Activated naive CD4-positive, alpha-beta T cell (primary cell): ENCODE data around the gene PMEPA1.

Experiments used
- DNase-seq, 4 experiments: peaks; one replicate each; lab custom pipeline; 2025; lab: John Stamatoyannopoulos, UW

PMEPA1 gene

DNA sequence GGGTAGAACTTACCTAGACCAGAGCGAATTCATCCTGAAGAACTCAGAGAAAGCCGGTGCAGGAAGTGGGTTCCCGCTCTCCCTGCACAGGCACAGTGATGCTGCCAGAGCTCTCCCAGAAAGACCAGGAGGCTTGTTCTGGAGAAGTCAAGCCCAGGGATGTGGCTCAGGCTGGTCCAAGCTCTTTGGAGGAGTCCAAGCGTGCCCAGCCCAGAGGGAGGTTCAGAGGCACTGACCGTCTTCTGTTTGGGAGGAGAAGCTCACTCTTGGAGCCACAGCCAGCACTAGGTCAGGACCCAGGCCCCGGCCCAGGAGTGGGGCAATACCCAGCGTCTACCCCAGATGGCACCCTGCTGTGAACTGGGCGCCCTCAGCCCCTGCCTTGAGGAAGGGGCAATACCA lies 1.5 kb upstream of the PMEPA1 start:
- DNase-seq = no peak

DNA sequence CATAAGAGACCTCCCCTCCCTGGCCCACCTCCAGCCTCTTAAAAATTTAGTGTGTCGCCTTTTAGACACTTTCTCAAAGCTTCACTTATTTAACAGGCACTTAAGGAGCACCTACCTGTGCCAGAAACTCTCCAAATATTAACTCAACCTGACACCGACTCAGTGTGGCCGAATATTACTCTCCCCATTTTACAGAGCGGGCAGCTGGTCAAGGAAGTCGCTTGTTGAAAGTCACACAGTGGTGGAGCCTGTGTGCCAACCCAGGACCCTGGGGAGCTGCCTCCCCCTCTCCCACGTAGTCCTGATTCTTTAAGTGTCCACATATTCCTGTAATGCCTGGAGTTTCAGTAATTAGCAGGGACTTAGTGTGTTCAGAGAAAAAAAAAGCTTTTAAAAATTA lies 1.0 kb upstream of the PMEPA1 start:
- DNase-seq = no peak

DNA sequence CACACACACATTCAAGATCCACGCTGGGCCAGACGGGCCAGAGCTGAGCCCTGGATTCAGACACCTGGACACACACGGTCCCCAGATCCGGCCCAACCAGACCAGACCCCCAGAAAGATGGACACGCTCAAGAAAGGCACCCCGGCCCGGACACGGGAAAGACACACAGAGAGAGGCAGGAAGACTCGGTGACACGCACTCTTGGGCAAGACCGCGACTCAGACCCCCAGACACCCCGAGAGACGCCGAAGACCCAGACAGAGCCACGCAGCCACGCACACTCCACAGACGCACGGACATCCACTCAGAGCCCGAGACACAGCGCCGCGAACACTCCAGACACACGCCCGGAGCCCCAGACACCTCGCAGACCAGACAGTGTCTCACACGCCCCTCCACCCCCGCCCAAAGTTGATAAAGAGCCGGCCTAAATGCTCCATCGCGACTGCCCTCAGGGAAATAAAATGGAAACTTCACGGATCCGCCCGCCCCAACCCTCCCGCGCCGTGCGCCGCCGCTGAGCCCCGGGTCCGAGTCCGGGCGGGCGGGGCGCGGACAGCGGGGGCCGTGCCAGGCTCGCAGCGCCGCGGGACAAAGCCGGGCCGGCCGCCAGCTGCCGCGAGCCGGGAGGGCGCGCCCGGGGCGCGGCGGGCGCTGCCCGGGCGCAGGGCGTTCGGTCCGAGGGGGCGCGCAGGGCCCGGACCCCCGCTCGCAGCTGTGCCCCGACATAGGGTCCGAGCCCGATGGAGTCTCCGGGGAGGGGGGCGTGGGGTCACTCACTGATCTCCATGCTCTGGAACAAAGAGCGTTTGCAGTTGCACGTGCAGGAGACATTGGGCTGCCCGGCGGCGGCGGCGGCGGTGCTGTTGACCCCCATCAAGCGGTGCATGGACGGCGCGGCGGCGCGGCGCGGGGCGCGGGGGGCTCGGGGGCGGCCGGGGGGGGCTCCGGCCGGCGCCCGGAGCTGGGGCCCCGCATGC lies 831 bp downstream of the PMEPA1 start:
- DNase-seq = no peak

DNA sequence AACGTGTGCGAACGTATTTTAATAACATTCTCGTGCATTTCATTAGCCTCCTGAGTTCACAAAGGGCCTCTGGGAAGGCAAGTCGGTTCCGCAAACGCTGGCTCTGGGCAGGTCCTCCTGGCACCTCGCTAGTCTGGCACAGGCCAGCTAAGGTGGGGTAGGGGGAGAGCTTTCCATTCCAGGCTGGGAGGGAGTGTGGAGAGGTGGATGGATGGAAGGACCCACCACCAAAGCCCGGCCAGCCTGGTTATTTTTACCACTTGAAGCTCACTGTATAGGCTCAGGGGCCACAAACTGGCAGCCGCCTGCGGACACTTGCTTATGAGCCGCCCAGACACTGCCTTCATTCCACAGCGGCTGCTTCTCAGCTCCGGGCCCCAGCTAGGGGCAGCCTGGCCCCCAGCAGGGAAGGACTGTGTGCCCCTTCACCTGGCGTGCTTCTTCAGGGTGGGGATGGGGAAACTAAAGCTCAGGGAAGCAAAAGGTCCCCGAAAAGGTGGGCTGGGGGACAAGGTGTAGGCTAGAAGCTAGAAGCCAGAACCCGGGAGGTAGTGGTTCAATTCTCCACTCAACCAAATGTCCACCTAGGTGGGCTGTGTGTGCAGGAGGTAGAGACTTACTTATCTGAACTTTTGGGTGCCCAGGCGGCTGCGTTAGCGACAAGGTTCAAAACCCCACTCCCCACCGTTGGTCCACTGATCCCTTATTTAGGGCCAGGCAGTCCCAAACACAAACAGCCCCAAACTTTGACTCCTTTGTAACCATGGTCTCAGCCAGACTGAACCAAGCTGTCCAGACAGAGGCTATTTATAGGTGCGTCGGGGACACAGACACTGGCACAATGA lies 1.7 kb downstream of the PMEPA1 start:
- no peak for DNase-seq

DNA sequence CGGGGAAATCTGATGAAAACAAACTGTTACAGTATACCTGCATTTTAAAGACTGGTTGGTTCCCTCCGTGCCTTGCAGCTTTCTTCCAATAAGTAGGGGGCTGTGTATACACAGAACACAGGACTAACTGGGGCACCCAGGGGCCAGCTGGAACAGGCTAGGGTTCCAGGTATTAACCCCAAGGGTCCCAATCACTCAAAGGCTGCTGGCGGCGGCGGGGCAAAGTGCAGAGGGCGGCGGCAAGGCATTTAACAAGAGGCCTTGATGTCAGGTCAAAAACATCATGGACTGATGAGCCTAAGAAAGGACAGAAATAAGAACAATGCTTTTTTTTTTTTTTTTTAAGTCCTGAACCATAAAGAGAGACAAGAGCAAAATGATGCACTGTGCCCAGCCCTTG lies 2.5 kb downstream of the PMEPA1 start:
- DNase-seq = no peak

DNA sequence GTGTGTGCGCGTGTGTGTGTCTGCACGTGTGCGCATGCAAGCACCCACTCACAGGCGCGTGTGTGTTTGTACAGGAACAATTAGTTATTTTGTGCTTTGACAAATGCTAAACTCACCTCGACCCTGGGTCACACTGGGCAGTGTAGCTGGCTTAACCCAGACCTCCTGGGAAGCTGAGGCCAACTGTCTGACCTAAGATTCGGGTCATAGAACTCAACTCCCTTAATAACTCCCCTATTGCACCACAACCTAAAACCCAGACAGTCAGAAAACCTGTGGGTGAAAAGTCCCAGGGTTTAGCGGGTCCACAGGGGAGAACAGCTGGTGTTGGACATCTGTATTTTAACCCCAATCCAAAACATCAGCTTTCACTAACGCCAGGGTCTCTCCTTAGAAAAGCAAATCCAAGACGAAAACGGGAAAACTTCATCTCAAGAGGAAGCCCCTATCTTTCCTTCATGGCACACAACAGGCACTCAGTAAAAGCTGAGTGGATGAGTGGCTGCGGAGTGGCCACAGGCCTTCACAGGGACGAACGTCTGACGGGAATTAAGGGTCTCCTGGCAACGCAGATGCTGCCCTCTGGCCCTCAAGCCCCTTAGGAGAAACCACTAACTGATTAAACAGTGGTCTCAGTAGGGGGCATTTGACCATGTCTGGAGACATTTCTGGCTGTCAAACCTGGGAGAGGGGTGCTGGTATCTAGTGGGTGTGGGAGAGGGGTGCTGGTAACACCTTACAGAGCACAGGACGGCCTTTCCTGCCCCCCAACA lies 4.5 kb downstream of the PMEPA1 start:
- DNase-seq = no peak

DNA sequence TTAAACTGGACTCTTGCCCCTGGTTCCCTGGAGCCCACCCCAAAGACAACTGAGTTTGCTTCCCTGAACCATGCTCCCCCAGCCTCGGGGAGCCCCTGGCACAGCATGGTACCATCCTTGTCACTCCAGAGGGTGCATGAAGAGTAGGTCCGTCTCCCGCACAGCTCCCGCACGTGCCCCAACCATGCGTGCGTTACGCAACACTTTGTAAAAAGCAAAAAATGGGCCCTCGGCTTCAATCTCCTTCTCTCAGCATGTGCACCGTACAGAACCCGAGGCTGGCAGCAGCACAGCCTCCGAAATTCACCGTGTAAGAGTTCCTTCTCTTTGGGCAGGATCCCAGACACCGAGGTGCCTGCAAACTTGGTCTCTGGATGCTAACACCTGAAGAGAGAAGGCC lies 5.6 kb downstream of the PMEPA1 start:
- DNase-seq = no peak

DNA sequence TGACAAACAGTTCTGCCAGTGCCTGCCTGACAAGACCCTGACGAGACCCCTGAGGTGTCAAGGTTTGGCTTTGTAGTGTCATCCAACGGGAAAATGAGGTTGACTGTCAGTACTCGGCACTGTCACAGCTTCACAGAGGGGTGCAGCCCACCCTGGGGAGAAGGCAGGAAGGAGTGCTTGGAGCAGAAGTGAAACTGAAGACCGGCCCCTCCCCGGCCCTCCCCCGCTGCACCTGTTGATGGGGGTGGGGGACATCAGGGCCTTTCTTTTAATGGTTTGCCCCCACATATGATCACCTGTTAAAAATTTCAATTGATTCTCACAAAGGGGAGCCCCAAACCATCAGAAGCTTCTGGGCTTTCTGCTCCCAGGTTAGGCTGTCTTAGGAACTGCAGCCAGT lies 6.8 kb downstream of the PMEPA1 start:
- no peak for DNase-seq

DNA sequence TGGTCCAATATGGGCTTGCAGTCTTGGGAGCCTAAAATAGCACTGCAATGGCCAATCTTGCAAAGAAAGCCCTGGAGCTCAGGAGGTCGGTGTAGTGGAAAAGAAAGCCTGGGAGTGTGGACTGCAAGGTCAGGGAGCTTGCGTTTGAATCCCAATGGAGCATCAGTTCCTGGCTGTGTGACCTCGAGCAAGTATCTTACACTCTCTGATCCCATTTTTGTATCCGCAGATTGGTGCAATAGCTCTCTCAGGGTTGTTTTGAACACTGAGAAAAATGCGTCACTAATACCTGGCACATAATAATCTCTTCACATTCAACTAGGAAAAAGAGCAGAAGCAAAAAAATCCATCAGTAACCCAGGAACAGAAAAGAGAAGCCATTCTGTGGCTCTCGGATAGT lies 7.3 kb downstream of the PMEPA1 start:
- no peak for DNase-seq

DNA sequence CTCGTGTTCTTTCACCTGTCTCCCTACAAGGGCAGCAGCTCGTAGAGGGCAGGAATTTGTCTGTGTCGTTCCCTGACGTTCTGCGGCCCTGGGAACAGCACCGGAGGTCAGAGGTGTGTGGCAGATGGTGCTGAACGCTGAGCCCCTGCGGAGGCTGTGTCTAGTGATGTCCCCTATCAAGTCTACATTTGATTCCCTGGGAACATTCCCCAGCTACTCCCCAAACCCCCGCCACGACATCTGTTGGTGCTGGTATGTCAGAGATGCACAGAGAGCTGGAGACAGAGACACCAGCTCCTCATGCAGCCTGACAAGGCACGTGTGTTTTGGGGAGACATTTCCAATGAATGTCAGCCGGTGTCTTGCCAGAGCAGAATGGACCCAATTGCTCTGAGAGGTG lies 7.7 kb downstream of the PMEPA1 start:
- DNase-seq = no peak

DNA sequence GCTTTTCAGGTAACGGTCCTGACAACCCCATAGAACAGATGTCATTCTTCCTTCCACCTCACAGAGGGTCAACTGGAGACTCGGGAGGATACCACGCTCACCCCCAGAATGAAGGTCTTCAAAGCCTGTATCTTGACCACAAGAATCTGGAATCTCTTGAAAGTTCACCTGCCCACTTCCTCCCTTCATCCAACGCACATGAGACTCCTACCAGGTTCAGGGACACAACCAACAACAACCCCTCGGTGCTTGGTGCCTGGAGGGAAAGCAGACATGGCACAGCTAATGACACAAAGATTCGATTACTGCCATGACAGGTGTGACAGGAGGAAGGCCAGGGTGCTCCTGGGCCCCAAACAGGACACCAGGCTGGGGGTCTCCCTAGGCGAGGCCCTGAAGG lies 8.2 kb downstream of the PMEPA1 start:
- no peak for DNase-seq

DNA sequence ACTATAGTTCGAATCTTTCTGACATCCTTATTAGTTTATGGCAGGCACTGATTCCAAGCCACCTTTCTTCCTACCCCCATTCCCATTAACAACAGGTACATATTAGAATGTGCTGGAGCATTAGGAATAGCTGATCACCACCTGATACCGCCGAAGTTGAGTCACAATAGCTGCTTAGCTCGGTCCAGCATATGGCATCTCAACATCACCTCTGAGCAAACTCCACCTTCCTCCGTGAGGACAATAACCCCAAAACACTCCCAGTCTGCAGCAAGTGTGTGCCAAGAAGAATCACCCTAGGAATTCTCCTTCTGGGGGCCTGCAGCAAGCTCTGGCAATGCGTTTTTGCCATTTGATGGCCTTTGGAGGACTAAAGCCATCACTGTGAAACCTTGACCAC lies 8.7 kb downstream of the PMEPA1 start:
- DNase-seq = no peak

DNA sequence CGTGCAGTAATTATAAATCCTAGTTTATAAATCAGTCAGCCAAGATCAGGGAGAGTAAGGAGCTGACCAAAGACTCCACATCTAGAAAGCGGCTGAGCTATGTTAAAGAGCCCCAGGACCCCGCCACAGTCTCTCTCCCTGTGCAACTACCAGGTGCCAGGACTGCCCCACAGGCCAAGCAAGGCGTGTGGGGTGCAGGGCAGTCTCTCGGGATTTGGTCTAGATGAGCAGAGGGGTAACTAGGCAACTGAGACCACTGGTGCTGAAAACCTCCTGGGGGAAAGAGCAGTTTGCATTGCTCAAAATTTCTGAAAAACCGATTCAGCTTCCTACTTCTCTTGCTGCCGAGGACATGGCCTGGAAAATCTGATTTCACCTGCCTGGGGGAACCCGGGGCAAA lies 10.4 kb downstream of the PMEPA1 start:
- no peak for DNase-seq

DNA sequence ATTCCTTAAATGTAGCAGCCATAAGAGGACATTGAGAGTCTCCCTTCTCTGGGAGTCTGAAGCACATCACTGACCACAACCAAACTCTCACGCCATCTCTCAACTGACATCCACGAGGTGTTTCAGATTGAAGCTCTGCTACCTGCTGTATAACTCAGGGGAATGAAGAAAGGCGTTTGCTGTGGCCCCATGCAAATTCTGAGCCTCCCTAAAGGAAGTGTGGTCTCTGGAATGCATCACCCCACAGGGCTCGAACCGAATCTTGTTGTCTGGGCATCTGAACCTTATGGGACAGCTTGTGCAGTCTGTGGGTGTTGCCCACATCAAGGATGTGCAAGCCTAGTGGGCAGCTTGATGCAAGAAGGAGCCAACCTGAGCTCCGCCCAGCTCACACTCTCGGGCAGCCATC lies 10.9 kb downstream of the PMEPA1 start:
- DNase-seq = no peak

DNA sequence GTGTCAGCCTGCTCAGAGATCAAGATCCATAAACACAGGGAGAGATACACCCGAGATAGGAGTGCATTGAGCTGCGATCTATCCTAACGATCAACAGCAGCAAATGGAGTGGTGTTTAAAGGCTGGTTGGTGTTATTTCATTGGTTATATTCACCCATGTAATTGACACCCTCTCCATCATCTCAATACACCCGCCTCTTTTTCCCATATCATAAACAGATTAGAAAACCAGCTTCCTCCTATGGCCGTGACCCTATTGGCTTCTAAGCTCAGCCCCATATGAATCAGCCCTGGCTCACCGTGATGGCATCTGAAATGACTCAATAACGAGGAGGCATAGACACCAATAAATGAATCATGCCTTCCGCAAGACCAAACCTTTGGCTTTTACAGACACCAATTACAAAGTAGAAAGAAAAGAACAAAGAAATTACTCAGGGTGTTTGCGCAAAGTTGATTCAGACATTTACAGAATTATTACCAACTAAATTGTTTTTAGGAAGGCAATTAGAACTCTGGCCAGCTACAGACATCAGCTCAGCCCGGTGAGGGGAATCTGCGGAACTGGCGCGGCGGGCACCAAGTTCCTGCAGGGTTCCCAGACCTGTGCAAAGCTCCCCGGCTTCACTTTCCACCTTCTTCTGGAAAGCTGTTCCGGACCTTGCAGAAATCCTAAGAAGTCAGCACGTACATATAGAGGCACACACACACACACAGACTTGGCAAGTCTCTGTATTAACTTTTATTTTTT lies 11.5 kb downstream of the PMEPA1 start:
- DNase-seq = peak in 1 of 4 experiments; percentile 15

DNA sequence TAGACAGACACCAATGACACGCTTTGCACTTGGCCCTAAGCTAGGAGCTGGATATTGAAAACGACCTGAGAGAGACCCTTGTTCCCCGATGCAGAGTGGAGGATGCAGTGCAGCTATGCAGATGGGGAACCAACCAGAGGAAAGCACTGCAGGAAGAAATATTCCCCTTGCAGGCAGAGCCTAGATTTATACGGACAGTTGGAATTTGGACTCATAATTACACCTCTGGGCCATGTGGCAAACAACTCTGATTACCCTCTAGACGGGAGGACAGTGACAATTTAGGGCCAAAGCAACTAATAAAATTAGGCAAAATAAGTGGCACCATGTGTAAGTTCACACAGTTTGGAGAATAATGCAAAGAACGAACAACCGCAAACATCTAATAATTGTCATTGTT lies 12.3 kb downstream of the PMEPA1 start:
- DNase-seq = no peak

DNA sequence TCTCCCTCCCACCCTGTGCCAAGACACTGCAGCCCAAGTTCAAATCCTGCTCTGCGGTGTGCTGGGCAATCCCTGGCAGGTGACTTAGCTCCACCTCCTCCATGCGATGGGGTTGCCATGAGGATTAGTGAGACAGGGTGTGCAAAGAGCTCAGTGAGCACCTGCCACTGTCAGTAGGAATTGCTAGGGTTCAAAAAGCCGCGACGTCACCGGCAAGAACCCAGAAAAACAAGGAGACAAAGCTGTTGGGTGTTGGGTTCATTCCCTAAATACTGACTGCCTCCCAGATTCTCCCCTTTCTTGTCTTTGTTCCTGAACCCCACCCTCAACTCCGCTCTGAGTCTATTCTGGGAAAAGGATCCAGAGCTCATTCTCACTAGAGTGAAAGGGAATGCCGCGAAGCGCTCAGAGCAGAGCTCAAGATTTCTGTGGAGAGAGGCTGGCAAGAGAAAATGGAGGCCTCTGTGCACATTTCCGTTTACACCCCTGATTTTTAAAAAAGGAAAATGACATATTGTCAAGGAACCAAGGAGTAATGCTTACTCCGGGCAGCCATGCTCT lies 13.3 kb downstream of the PMEPA1 start:
- no peak for DNase-seq

DNA sequence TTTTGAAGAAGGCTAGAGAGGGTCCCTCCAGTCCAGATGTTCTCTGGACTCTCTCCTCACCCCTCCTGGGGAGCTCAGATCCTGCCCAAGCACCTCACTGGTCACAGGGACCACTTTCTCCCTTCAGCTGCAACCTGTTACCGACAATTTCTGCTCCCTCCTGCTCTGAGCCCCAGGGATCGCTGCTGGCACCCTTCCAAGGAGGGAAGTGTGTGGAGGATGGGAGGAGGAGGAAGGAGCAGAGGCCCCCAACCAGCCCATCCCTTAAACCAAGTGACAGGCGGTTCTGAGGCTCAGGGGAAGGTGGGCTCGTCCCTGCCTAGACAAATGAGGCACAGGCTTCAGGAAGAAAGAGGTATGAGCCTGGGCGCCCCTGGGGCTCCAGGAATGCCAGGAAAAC lies 13.9 kb downstream of the PMEPA1 start:
- no peak for DNase-seq

DNA sequence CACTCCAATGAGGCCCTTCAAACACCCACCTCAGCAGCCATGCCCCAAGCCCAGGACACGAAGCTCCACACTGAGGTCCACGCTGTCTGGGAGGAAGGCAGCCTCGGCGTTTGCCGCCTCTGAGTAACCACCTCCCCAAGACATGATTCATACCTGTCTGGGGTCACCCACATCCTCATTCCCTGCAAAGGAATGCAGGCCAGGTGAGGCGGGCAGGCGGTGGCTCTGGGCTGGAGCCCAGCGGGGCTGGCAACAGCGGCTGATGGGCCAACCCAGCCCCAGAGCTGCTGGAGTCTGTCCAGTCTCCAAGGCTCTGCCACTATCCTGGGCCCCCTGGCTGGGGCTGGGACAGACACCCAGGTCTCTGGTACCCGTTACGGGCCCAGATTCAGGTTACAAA lies 14.8 kb downstream of the PMEPA1 start:
- DNase-seq = no peak

DNA sequence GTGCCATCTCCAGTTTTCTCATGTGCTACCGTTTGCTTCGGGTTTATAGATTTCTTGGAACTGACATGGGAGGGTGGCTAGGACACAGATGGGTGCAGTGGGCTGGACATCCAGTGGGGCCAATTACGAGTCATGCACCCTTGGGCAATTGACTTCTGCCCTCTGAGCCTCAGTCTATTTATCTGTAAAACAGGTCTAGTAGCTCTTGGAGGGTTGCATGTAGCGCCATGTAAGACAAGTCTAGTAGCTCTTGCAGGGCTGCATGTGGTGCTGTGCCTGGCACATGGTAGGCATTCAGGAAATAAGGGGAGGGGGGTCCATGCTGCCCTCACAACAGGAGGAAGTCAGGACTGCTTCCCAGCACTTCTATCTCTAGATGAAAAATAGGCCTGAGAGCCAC lies 15.3 kb downstream of the PMEPA1 start:
- DNase-seq = no peak

DNA sequence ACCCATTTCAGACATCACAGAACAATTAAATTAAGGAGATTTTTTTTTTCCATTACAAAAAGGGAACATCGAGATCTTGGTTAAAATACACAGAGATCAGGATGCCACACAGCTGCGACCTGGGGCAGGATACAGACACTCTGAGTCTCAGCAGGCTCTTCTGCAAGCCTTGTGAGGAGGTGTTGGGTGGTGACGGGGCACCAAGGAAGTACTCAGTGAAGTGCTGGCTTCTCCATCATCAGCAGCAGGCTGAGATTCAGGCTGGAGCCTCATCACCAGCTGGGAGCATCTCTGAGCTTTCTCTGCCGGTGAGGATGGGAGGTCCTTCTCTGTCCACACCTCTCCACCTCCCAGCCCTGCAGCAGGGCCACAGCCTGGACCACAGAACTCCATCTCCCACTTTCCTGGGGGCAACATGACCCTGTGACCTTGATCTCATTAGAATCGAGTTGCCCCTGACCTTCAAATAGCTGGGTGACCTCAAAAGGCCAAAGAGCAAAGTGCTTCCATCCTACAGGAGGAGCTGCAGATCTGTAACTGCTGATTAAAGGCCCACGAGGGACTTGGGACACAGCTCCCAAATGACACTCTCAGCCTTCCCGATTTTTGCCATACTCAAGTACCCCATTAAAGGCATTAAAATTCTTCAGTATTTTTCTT lies 16.0 kb downstream of the PMEPA1 start:
- DNase-seq = no peak
